H1 (cell line): ENCODE measurements around the gene TXNDC12. TPM values are rescaled to one million over a fixed set of nuclear protein-coding genes. Genes with fewer than 3 reads are reported as not detected.

Experiments
- CTCF ChIA-PET: fragments of 300-600 bp; sonication (Branson Sonifier 250); formaldehyde crosslinking; loops from one replicate; lab custom pipeline; 2021; ENCODE audit not compliant: partially characterized antibody; lab: Charles Lee
- POLR2A ChIA-PET: fragments of 300-600 bp; sonication (Branson Sonifier 250); formaldehyde crosslinking; loops from one replicate; lab custom pipeline; 2021; ENCODE audit warnings: inconsistent platforms; ENCODE audit not compliant: partially characterized antibody; lab: Charles Lee
- DNase-seq, 2 experiments: peaks; one replicate each; pipeline versions ENCODE4 v3.0.0 to v3.0.0-alpha.2; 2010 to 2022; ENCODE audit warnings: low spot score in 2 of 2, low read depth in 1 of 2, mixed read lengths in 1 of 2
- FAIRE-seq: peaks from 2 replicates; lab custom pipeline; 2011; peaks lifted over from hg19 to GRCh38; lab: Jason Lieb, UNC
- H2AFZ ChIP-seq: 2 replicates; pipeline ENCODE4 v1.8.1; 2012; ENCODE audit warnings: low read length, inconsistent platforms
- H2AK5ac ChIP-seq: 2 replicates; pipeline ENCODE4 v1.6.1; 2013; ENCODE audit warnings: low read depth, low read length
- H2BK120ac ChIP-seq: replicated peaks from 2 replicates; pipeline ENCODE3; 2013; ENCODE audit warnings: low read depth, low read length, inconsistent platforms
- H2BK12ac ChIP-seq: 2 replicates; pipeline ENCODE4 v1.6.1; 2013; ENCODE audit warnings: low read depth, low read length
- H2BK15ac ChIP-seq: 2 replicates; pipeline ENCODE4 v1.6.1; 2013; ENCODE audit warnings: low read length
- H2BK20ac ChIP-seq: 2 replicates; pipeline ENCODE4 v1.6.1; 2013; ENCODE audit warnings: low read length
- H2BK5ac ChIP-seq: 2 replicates; pipeline ENCODE4 v1.6.1; 2013; ENCODE audit warnings: low read depth, low read length
- H3K14ac ChIP-seq: 2 replicates; pipeline ENCODE4 v1.6.1; 2013; ENCODE audit warnings: inconsistent platforms; ENCODE audit not compliant: insufficient read length
- H3K18ac ChIP-seq: 2 replicates; pipeline ENCODE4 v1.6.1; 2013; ENCODE audit warnings: low read length; ENCODE audit errors: extremely low read depth
- H3K23ac ChIP-seq: 2 replicates; pipeline ENCODE4 v1.6.1; 2013; ENCODE audit warnings: inconsistent platforms; ENCODE audit not compliant: insufficient read length
- H3K23me2 ChIP-seq: 2 replicates; pipeline ENCODE4 v1.6.1; 2013; ENCODE audit warnings: low read depth, low read length
- H3K27ac ChIP-seq: 2 replicates; pipeline ENCODE4 v1.6.1; 2011; ENCODE audit warnings: low read depth, low read length, inconsistent platforms
- H3K27me3 ChIP-seq, 4 experiments: replicated peaks in 1 of 4; 1 replicate in 1 of 4; 2 replicates in 3 of 4; pipeline versions ENCODE4 v1.6.1 to v1.8.1; 2011 to 2013; ENCODE audit warnings: low read length in 3 of 4, mild to moderate bottlenecking in 3 of 4, inconsistent platforms in 2 of 4, mixed read lengths in 2 of 4, moderate library complexity in 1 of 4; ENCODE audit not compliant: control insufficient read depth in 3 of 4, insufficient read depth in 3 of 4; ENCODE audit errors: extremely low read depth in 1 of 4
- H3K36me3 ChIP-seq, 4 experiments: 2 replicates each; pipeline versions ENCODE4 v1.6.1 to v1.8.1; 2011 to 2013; ENCODE audit warnings: mild to moderate bottlenecking in 4 of 4, low read length in 3 of 4, moderate library complexity in 2 of 4, control low read depth in 1 of 4, inconsistent platforms in 1 of 4; ENCODE audit not compliant: insufficient read depth in 4 of 4, control insufficient read depth in 2 of 4
- H3K4ac ChIP-seq: replicated peaks from 2 replicates; pipeline ENCODE3; 2013; ENCODE audit warnings: low read length, low read depth, mixed read lengths, inconsistent platforms; ENCODE audit not compliant: insufficient read length
- H3K4me1 ChIP-seq, 4 experiments: replicated peaks in 1 of 4; 1 replicate in 1 of 4; 2 replicates in 3 of 4; pipeline versions ENCODE4 v1.6.1 to v1.8.1; 2011 to 2013; ENCODE audit warnings: low read length in 3 of 4, inconsistent platforms in 2 of 4, mixed read lengths in 1 of 4; ENCODE audit not compliant: insufficient read depth in 4 of 4, control insufficient read depth in 3 of 4
- H3K4me2 ChIP-seq, 2 experiments: 2 replicates each; pipeline versions ENCODE4 v1.6.1 to v1.8.1; 2011 to 2013; ENCODE audit warnings: low read depth in 2 of 2, low read length in 2 of 2, control low read depth in 1 of 2, inconsistent platforms in 1 of 2, mild to moderate bottlenecking in 1 of 2; ENCODE audit not compliant: insufficient read depth in 1 of 2
- H3K4me3 ChIP-seq, 4 experiments: fragments of 200-600, 300-600 bp in 1 of 4; sonication (generic), shearing (Covaris generic), sonication (Bioruptor Twin) in 1 of 4; 2 replicates each; pipeline versions ENCODE4 v1.5.1 to v1.8.1; 2011 to 2016; ENCODE audit warnings: low read length in 4 of 4, low read depth in 3 of 4, control low read depth in 2 of 4, inconsistent platforms in 2 of 4, mild to moderate bottlenecking in 2 of 4, mixed read lengths in 1 of 4, moderate library complexity in 1 of 4; ENCODE audit not compliant: insufficient read depth in 2 of 4; ENCODE audit errors: extremely low read depth in 1 of 4
- H3K56ac ChIP-seq: replicated peaks from 2 replicates; pipeline ENCODE3; 2013; ENCODE audit warnings: low read depth, mild to moderate bottlenecking, mixed read lengths, low read length, inconsistent platforms; ENCODE audit not compliant: insufficient read length
- H3K79me1 ChIP-seq: 2 replicates; pipeline ENCODE4 v1.6.1; 2013; ENCODE audit warnings: low read depth, low read length, control low read depth
- H3K79me2 ChIP-seq, 2 experiments: 2 replicates each; pipeline versions ENCODE4 v1.6.1 to v1.8.1; 2012 to 2013; ENCODE audit warnings: low read length in 2 of 2, mild to moderate bottlenecking in 2 of 2, inconsistent platforms in 1 of 2; ENCODE audit not compliant: insufficient read depth in 2 of 2, control insufficient read depth in 1 of 2
- H3K9ac ChIP-seq, 4 experiments: replicated peaks in 1 of 4; 1 replicate in 1 of 4; 2 replicates in 3 of 4; pipeline versions ENCODE4 v1.6.1 to v1.8.1; 2011 to 2013; ENCODE audit warnings: low read depth in 3 of 4, low read length in 3 of 4, control low read depth in 2 of 4, mild to moderate bottlenecking in 2 of 4, moderate library complexity in 2 of 4, inconsistent platforms in 1 of 4; ENCODE audit errors: extremely low read depth in 1 of 4
- H3K9me3 ChIP-seq, 2 experiments: 2 replicates each; pipeline versions ENCODE4 v1.6.1 to v1.8.1; 2012 to 2013; ENCODE audit warnings: mild to moderate bottlenecking in 2 of 2, moderate library complexity in 2 of 2, control low read depth in 1 of 2, inconsistent platforms in 1 of 2, low read depth in 1 of 2, low read length in 1 of 2, mixed read lengths in 1 of 2; ENCODE audit not compliant: insufficient read depth in 2 of 2
- H4K20me1 ChIP-seq, 2 experiments: replicated peaks in 1 of 2; 2 replicates each; pipeline versions ENCODE3 to v1.8.1; 2011 to 2013; ENCODE audit warnings: inconsistent platforms in 2 of 2, low read length in 2 of 2, mild to moderate bottlenecking in 1 of 2; ENCODE audit not compliant: insufficient read depth in 2 of 2, control insufficient read depth in 1 of 2
- H4K5ac ChIP-seq: 2 replicates; pipeline ENCODE4 v1.6.1; 2013; ENCODE audit warnings: low read length, low read depth, mixed read lengths, inconsistent platforms; ENCODE audit not compliant: insufficient read length
- H4K8ac ChIP-seq: 2 replicates; pipeline ENCODE4 v1.8.0; 2013; ENCODE audit warnings: mild to moderate bottlenecking, moderate library complexity, low read length, inconsistent platforms; ENCODE audit not compliant: insufficient read depth; ENCODE audit errors: extremely low read depth
- H4K91ac ChIP-seq: replicated peaks from 2 replicates; pipeline ENCODE3; 2013; ENCODE audit warnings: low read length, mixed read lengths, inconsistent platforms; ENCODE audit not compliant: insufficient read length
- GABPA ChIP-seq: IDR thresholded peaks from 2 replicates; pipeline ENCODE4 v1.6.1; 2011; ENCODE audit warnings: mild to moderate bottlenecking, low read length, moderate library complexity, borderline replicate concordance; ENCODE audit not compliant: insufficient read depth
- KDM4A ChIP-seq: IDR thresholded peaks from one replicate; pipeline ENCODE4 v1.7.1; 2012; ENCODE audit warnings: low read depth, mild to moderate bottlenecking, moderate library complexity, low read length, inconsistent platforms; ENCODE audit not compliant: severe bottlenecking
- NRF1 ChIP-seq: IDR thresholded peaks from 2 replicates; pipeline ENCODE4 v1.6.1; 2011; ENCODE audit warnings: mild to moderate bottlenecking, low read depth, low read length, improper control_type of control experiment
- PHF8 ChIP-seq: fragments of 200-600 bp; sonication (generic); conservative IDR thresholded peaks from 2 replicates; pipeline ENCODE4 v1.7.1; 2012; ENCODE audit warnings: low read depth, mild to moderate bottlenecking, inconsistent platforms, low read length, moderate library complexity
- POLR2A ChIP-seq, 2 experiments: IDR thresholded peaks; 1 replicate in 1 of 2; 2 replicates in 1 of 2; pipeline ENCODE4 v1.6.1; 2011; ENCODE audit warnings: low read depth in 2 of 2, low read length in 2 of 2, mild to moderate bottlenecking in 2 of 2; ENCODE audit errors: control extremely low read depth in 1 of 2
- RAD21 ChIP-seq, 2 experiments: IDR thresholded peaks in 1 of 2; conservative IDR thresholded peaks in 1 of 2; 2 replicates each; pipeline ENCODE4 v1.6.1; 2011; ENCODE audit warnings: low read depth in 2 of 2, low read length in 2 of 2, improper control_type of control experiment in 1 of 2, inconsistent platforms in 1 of 2, mild to moderate bottlenecking in 1 of 2, moderate library complexity in 1 of 2
- SP2 ChIP-seq: IDR thresholded peaks from 2 replicates; pipeline ENCODE4 v1.6.1; 2012; ENCODE audit warnings: mild to moderate bottlenecking, low read length, inconsistent platforms
- SUZ12 ChIP-seq: fragments of 200-600 bp; sonication (generic); IDR thresholded peaks from 2 replicates; pipeline ENCODE4 v1.6.1; 2012; ENCODE audit warnings: mild to moderate bottlenecking, inconsistent platforms, low read length, moderate library complexity, mixed read lengths
- TEAD4 ChIP-seq: IDR thresholded peaks from 2 replicates; pipeline ENCODE4 v1.6.1; 2012; ENCODE audit warnings: low read depth, low read length, inconsistent platforms, mixed read lengths
- WGBS, 2 experiments: shearing (Covaris generic) in 1 of 2; methylation state at CpG; one replicate each; pipeline versions ENCODE4 v1.1.6 to v1.1.7; 2013 to 2015; ENCODE audit warnings: low lambda C conversion rate in 2 of 2, mixed read lengths in 2 of 2, inconsistent platforms in 1 of 2, low coverage in 1 of 2, missing lambda C conversion rate in 1 of 2; ENCODE audit not compliant: insufficient replicate concordance in 2 of 2, insufficient coverage in 1 of 2, insufficient read length in 1 of 2; ENCODE audit errors: extremely low coverage in 1 of 2, missing lambda C conversion rate in 1 of 2; 5-methylcytosine and 5-hydroxymethylcytosine counted together
- polyA plus RNA-seq, 7 experiments: library from polyadenylated mRNA; depleted of rRNA in 3 of 7; stranded (reverse) in 5 of 7; unstranded in 2 of 7; fragments of >200 nt in 5 of 7; fragments of 200-250 nt in 2 of 7; gene quantifications; 1 replicate in 5 of 7; 2 replicates in 1 of 7; 4 replicates in 1 of 7; pipeline versions ENCODE4 v1.2.1 to v1.2.3, GENCODE V29; 2011 to 2013; ENCODE audit warnings: missing spikeins in 2 of 7, mixed read lengths in 2 of 7
- total RNA-seq: library from RNA; stranded (reverse); fragmentation: NEBNext Ultra II Directional; extraction: Animal tissue kit (Norgen Biotek cat#: 25700); gene quantifications from 2 replicates; pipeline ENCODE4 v1.2.1, GENCODE V29; 2021
- TF ChIP-seq, protein P1 (sequence below): IDR thresholded peaks from 2 replicates; pipeline ENCODE4 v1.6.1; 2012; ENCODE audit warnings: inconsistent platforms
- TF ChIP-seq, protein P2 (sequence below): IDR thresholded peaks from 2 replicates; pipeline ENCODE4 v1.6.1; 2011; ENCODE audit warnings: low read depth, mild to moderate bottlenecking, low read length; ENCODE audit not compliant: insufficient read depth

The TXNDC12 gene
- total and polyA plus RNA-seq, 2 of the 8 experiments (the other 6 are each of a cell fraction or from before 2014, with no cell fraction given) = 35.2 to 89.8 TPM

DNA sequence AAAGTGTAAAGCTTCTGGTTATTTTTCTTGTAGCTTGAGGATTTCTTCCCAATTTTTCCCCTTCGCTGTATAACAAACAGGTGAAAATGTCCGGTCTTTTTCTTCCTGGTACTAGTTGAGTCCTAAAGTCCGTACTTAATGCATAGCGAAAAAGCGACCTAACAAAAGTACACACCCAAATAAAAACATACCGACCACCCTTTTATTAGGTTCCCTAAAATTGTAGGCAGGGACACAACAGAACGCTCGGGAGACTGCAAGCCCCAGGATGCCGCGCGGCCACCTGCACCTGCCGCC lies 823 bp upstream of the TXNDC12 start:
- peak overlapping the region; percentile 88 to 99 (median 93) for H3K9ac ChIP-seq
- H4K91ac ChIP-seq = peak overlapping the region; percentile 67
- peaks cover 0 to 7% (median 2%) of the 10 kb centered on the region in 4 experiments; a peak in 3 of 7 replicates for H3K4me1 ChIP-seq
- no peak overlapping the region for H4K8ac ChIP-seq
- 1% methylated on average over 12 of the region's 12 CpGs; no CpG with 5 or more reads in 1 of the 2 experiments for WGBS, 2 experiments
- H2BK20ac ChIP-seq = no peak overlapping the region
- ChIA-PET POLR2A (interaction anchor here (0.7 to 5.4 kb wide), 34 partner anchors 8 to 820 kb away, joined by 3 to 61 read pairs (median 4); partner anchors contain the start of genes CC2D1B, KTI12, NRDC and ORC1), CTCF (interaction anchor here (1.3 kb wide), 1 partner anchor 159 kb away, joined by 5 read pairs; no protein-coding TSS in a partner anchor)
- H3K27ac ChIP-seq = peak overlapping the region; percentile 86
- H3K4ac ChIP-seq = no peak overlapping the region
- peaks cover 10 to 33% (median 15%) of the 10 kb centered on the region in 4 experiments for H3K36me3 ChIP-seq
- peak overlapping the region; percentile 33; the same call in 1 of the 2 replicates for H2BK15ac ChIP-seq
- peaks cover 11% of the 10 kb centered on the region; the same call in 1 of the 2 replicates for H3K23me2 ChIP-seq
- H4K20me1 ChIP-seq = peaks cover 0 to 6% of the 10 kb centered on the region in 2 experiments
- peak overlapping the region; percentile 87 to 98 (median 92) for H3K4me3 ChIP-seq
- 0 out of 2 replicates have a peak overlapping the region, but pooled peaks have one; percentile 77 for H2AK5ac ChIP-seq
- peak overlapping the region; percentile 82 for H3K56ac ChIP-seq
- H3K9me3 ChIP-seq = no peaks in the 10 kb centered on the region
- H3K18ac ChIP-seq = peak overlapping the region; percentile 86
- H3K23ac ChIP-seq = no peak overlapping the region
- peak overlapping the region; percentile 97 for H2BK5ac ChIP-seq
- H3K27me3 ChIP-seq = no peaks in the 10 kb centered on the region
- no peak overlapping the region for H2BK120ac ChIP-seq
- peak overlapping the region; percentile 78 for H4K5ac ChIP-seq
- no peak for FAIRE-seq
- peak overlapping the region; percentile 66 to 96 for H3K4me2 ChIP-seq
- peak overlapping the region; percentile 11; the same call in 1 of the 2 replicates for H2AFZ ChIP-seq
- no peak for DNase-seq
- H3K79me1 ChIP-seq = peaks cover 6% of the 10 kb centered on the region
- peaks cover 17 to 79% of the 10 kb centered on the region in 2 experiments for H3K79me2 ChIP-seq
- H3K14ac ChIP-seq = no peak overlapping the region
- H2BK12ac ChIP-seq = peak overlapping the region; percentile 63; the same call in 1 of the 2 replicates
- TF ChIP-seq RAD21 (IDR thresholded peaks at IDR 0.05 in 1 of 2, conservative IDR thresholded peaks at IDR 0.05 in 1 of 2; ENCODE audit: low read depth in 2 of 2, low read length in 2 of 2) (no peak), PHF8 (no peak), SUZ12 (no peak), KDM4A (peak; percentile 0), POLR2A (IDR thresholded peaks at IDR 0.05; ENCODE audit: control extremely low read depth in 1 of 2, low read depth in 2 of 2, low read length in 2 of 2) (peak in 1 of 2 experiments; percentile 64; a peak in 1 of 3 replicates), GABPA (no peak), NRF1 (no peak), TEAD4 (no peak), SP2 (no peak)
- TF ChIP-seq, protein P1, sequence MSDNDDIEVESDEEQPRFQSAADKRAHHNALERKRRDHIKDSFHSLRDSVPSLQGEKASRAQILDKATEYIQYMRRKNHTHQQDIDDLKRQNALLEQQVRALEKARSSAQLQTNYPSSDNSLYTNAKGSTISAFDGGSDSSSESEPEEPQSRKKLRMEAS = no peak
- TF ChIP-seq, protein P2, sequence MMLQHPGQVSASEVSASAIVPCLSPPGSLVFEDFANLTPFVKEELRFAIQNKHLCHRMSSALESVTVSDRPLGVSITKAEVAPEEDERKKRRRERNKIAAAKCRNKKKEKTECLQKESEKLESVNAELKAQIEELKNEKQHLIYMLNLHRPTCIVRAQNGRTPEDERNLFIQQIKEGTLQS = no peak
